Progenitor cell of endocrine pancreas (in vitro differentiated cells): ENCODE data around the gene PCDHGB2. TPM values are rescaled to one million over a fixed set of nuclear protein-coding genes. Genes with fewer than 3 reads are reported as not detected.

Experiments used
- DNase-seq: peaks from one replicate; pipeline ENCODE4 v3.0.0; 2021; ENCODE audit warnings: low spot score; ENCODE audit not compliant: unreplicated experiment
- H3K27ac Mint-ChIP-seq: 2 replicates; pipeline ENCODE4 v1.8.0; 2021; ENCODE audit warnings: mild to moderate bottlenecking, moderate library complexity, mixed read lengths
- H3K27me3 Mint-ChIP-seq: 2 replicates; pipeline ENCODE4 v1.8.0; 2021; ENCODE audit warnings: mixed read lengths
- H3K36me3 Mint-ChIP-seq: 2 replicates; pipeline ENCODE4 v1.8.0; 2022; ENCODE audit warnings: mixed read lengths; ENCODE audit not compliant: insufficient read depth
- H3K4me1 Mint-ChIP-seq: 2 replicates; pipeline ENCODE4 v1.8.0; 2021; ENCODE audit warnings: low read depth, mixed read lengths
- H3K4me3 Mint-ChIP-seq: 2 replicates; pipeline ENCODE4 v1.8.0; 2021; ENCODE audit warnings: low read depth, mild to moderate bottlenecking, moderate library complexity, mixed read lengths
- H3K9me3 Mint-ChIP-seq: 2 replicates; pipeline ENCODE4 v1.8.0; 2021; ENCODE audit warnings: low read depth, mixed read lengths
- total RNA-seq: library from RNA; stranded (reverse); gene quantifications from 2 replicates; pipeline ENCODE4 v1.2.1, GENCODE V29; 2021
- TF ChIP-seq, protein P1 (sequence below): fragments of 200-600 bp; sonication (generic); IDR thresholded peaks from one replicate; pipeline ENCODE4 v1.5.0; 2021; ENCODE audit warnings: antibody characterized with exemption, mild to moderate bottlenecking; ENCODE audit not compliant: unreplicated experiment

Gene PCDHGB2
- total RNA-seq, 1 donor from 2014 or later: 0.89 TPM

DNA sequence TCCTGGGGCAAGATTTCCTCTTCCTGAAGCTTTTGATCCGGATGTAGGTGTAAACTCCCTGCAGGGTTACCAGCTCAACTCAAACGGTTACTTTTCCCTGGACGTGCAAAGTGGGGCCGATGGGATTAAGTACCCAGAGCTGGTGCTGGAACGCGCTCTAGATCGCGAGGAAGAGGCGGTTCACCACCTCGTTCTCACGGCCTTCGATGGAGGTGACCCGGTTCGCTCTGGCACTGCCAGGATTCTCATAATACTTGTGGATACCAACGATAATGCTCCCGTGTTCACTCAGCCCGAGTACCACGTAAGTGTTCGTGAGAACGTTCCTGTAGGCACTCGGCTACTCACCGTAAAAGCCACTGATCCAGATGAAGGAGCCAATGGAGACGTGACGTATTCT is 4.2 kb upstream of the PCDHGB2 start:
- Mint-ChIP-seq H3K27ac (no peak overlapping the region), H3K27me3 (no peaks in the 10 kb centered on the region), H3K36me3 (peaks cover 14% of the 10 kb centered on the region), H3K9me3 (peaks cover 42% of the 10 kb centered on the region), H3K4me1 (no peaks in the 10 kb centered on the region), H3K4me3 (no peak overlapping the region)
- TF ChIP-seq, protein P1, sequence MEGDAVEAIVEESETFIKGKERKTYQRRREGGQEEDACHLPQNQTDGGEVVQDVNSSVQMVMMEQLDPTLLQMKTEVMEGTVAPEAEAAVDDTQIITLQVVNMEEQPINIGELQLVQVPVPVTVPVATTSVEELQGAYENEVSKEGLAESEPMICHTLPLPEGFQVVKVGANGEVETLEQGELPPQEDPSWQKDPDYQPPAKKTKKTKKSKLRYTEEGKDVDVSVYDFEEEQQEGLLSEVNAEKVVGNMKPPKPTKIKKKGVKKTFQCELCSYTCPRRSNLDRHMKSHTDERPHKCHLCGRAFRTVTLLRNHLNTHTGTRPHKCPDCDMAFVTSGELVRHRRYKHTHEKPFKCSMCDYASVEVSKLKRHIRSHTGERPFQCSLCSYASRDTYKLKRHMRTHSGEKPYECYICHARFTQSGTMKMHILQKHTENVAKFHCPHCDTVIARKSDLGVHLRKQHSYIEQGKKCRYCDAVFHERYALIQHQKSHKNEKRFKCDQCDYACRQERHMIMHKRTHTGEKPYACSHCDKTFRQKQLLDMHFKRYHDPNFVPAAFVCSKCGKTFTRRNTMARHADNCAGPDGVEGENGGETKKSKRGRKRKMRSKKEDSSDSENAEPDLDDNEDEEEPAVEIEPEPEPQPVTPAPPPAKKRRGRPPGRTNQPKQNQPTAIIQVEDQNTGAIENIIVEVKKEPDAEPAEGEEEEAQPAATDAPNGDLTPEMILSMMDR: no peak
- DNase-seq: no peak

DNA sequence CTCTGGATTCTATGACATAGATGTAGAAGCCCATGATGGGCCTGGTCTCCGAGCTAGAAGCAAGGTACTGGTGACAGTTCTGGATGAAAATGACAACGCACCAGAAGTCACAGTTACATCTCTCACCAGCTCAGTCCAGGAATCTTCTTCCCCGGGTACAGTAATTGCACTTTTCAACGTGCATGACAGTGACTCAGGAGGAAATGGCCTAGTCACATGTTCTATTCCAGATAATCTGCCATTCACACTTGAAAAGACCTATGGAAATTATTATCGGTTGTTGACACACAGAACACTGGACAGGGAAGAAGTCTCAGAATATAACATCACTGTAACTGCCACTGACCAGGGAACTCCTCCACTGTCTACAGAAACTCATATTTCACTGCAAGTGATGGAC is 3.7 kb upstream of the PCDHGB2 start:
- no peaks in the 10 kb centered on the region for H3K27me3 Mint-ChIP-seq
- DNase-seq: no peak
- TF ChIP-seq, protein P1: no peak
- peaks cover 47% of the 10 kb centered on the region for H3K9me3 Mint-ChIP-seq
- no peaks in the 10 kb centered on the region for H3K4me1 Mint-ChIP-seq
- H3K36me3 Mint-ChIP-seq: peaks cover 19% of the 10 kb centered on the region
- no peak overlapping the region for H3K4me3 Mint-ChIP-seq
- no peak overlapping the region for H3K27ac Mint-ChIP-seq

DNA sequence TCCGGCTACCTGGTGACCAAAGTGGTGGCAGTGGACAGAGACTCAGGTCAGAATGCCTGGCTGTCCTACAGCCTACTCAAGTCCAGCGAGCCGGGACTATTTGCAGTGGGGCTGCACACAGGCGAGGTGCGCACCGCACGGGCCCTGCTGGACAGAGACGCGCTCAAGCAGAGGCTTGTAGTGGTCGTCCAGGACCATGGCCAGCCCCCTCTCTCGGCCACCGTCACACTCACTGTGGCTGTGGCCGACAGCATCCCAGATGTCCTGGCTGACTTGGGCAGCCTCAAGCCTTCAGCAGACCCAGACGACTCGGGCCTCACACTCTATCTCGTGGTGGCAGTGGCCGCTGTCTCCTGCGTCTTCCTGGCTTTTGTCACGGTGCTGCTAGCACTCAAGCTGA is 2.8 kb upstream of the PCDHGB2 start:
- H3K4me1 Mint-ChIP-seq: no peaks in the 10 kb centered on the region
- H3K27ac Mint-ChIP-seq: no peak overlapping the region
- H3K4me3 Mint-ChIP-seq: no peak overlapping the region
- H3K36me3 Mint-ChIP-seq: peaks cover 21% of the 10 kb centered on the region
- DNase-seq: no peak
- no peaks in the 10 kb centered on the region for H3K27me3 Mint-ChIP-seq
- TF ChIP-seq, protein P1: no peak
- H3K9me3 Mint-ChIP-seq: peaks cover 50% of the 10 kb centered on the region

DNA sequence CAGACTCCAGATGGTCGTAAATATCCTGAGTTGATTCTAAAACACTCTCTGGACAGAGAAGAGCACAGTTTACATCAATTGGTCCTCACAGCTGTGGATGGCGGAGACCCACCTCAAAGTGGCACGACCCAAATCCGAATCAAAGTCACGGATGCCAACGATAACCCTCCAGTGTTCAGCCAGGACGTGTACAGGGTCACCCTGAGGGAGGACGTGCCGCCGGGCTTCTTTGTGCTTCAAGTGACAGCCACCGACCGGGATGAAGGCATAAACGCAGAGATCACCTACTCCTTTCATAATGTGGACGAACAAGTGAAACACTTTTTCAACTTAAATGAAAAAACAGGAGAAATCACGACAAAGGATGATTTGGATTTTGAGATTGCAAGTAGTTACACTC is 891 bp downstream of the PCDHGB2 start:
- no peaks in the 10 kb centered on the region for H3K4me1 Mint-ChIP-seq
- no peak overlapping the region for H3K4me3 Mint-ChIP-seq
- DNase-seq: no peak
- no peak overlapping the region for H3K27ac Mint-ChIP-seq
- H3K9me3 Mint-ChIP-seq: peaks cover 60% of the 10 kb centered on the region
- no peaks in the 10 kb centered on the region for H3K27me3 Mint-ChIP-seq
- TF ChIP-seq, protein P1: no peak
- peaks cover 25% of the 10 kb centered on the region for H3K36me3 Mint-ChIP-seq

DNA sequence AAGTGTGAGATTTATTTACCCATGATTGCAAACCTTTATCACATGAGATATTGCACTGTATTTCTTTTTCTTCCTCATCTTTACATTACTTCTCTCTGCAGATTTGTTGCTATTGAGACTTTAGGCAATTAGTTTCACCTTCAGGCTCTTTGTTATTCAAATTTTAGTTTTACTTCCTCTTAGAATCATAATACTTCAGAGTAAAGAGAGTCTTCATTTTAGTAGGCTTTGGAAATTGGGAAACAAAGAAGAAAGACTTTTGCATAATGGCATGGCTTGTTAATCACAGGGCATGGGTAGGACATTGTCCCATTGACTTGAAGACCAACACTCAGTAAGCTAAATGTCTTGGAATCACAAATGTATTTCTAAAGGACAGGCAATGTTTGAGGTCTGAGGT is 2.9 kb downstream of the PCDHGB2 start:
- peaks cover 51% of the 10 kb centered on the region for H3K9me3 Mint-ChIP-seq
- no peak overlapping the region for H3K27ac Mint-ChIP-seq
- H3K4me3 Mint-ChIP-seq: no peak overlapping the region

More for the DNA sequence above, 2.9 kb downstream of the PCDHGB2 start:
- H3K36me3 Mint-ChIP-seq: peaks cover 20% of the 10 kb centered on the region
- H3K27me3 Mint-ChIP-seq: no peaks in the 10 kb centered on the region
- TF ChIP-seq, protein P1: no peak
- no peaks in the 10 kb centered on the region for H3K4me1 Mint-ChIP-seq
- no peak for DNase-seq
